Keratinocyte (primary cell): ENCODE results near the gene PTGR3. TPM values are rescaled to one million over a fixed set of nuclear protein-coding genes. Genes with fewer than 3 reads are reported as not detected.

ENCODE experiments used
- DNase-seq: peaks from one replicate; pipeline ENCODE4 v3.0.0-alpha.2; 2011; ENCODE audit warnings: low read depth, missing footprints, low spot score
- FAIRE-seq: peaks from 2 replicates; lab custom pipeline; 2011; peaks lifted over from hg19 to GRCh38; lab: Jason Lieb, UNC
- H2AFZ ChIP-seq: 2 replicates; pipeline ENCODE4 v1.6.0; 2012; ENCODE audit warnings: low read length, control low read depth, inconsistent platforms; ENCODE audit not compliant: control insufficient read depth
- H3K27ac ChIP-seq: 2 replicates; pipeline ENCODE4 v1.5.1; 2011; ENCODE audit warnings: low read length; ENCODE audit not compliant: control insufficient read depth, insufficient read depth
- H3K27me3 ChIP-seq: 3 replicates; pipeline ENCODE4 v1.6.0; 2011; ENCODE audit warnings: low read length; ENCODE audit not compliant: control insufficient read depth, insufficient read depth; ENCODE audit errors: extremely low read depth
- H3K36me3 ChIP-seq, 2 experiments: 2 replicates in 1 of 2; 3 replicates in 1 of 2; pipeline ENCODE4 v1.5.1; 2011; ENCODE audit warnings: low read length in 2 of 2, mild to moderate bottlenecking in 1 of 2; ENCODE audit not compliant: control insufficient read depth in 2 of 2, insufficient read depth in 2 of 2; ENCODE audit errors: extremely low read depth in 1 of 2
- H3K4me1 ChIP-seq: 3 replicates; pipeline ENCODE4 v1.5.1; 2011; ENCODE audit warnings: low read length; ENCODE audit not compliant: control insufficient read depth, insufficient read depth; ENCODE audit errors: extremely low read depth
- H3K4me2 ChIP-seq: 3 replicates; pipeline ENCODE4 v1.6.0; 2011; ENCODE audit warnings: low read depth, low read length; ENCODE audit not compliant: control insufficient read depth, insufficient read depth; ENCODE audit errors: extremely low read depth
- H3K4me3 ChIP-seq, 3 experiments: fragments of 200-600 bp in 1 of 3; sonication (generic) in 1 of 3; 2 replicates in 2 of 3; 3 replicates in 1 of 3; pipeline ENCODE4 v1.5.1; 2011 to 2016; ENCODE audit warnings: low read length in 3 of 3, mild to moderate bottlenecking in 3 of 3, control low read depth in 2 of 3, inconsistent platforms in 1 of 3, low read depth in 1 of 3, mixed read lengths in 1 of 3, mixed run types in 1 of 3, moderate library complexity in 1 of 3; ENCODE audit not compliant: control insufficient read depth in 2 of 3, insufficient read depth in 2 of 3; ENCODE audit errors: extremely low read depth in 1 of 3
- H3K79me2 ChIP-seq: 2 replicates; pipeline ENCODE4 v1.6.0; 2012; ENCODE audit warnings: low read length; ENCODE audit not compliant: control insufficient read depth, insufficient read depth
- H3K9ac ChIP-seq: 3 replicates; pipeline ENCODE4 v1.6.0; 2011; ENCODE audit warnings: low read length; ENCODE audit not compliant: control insufficient read depth, insufficient read depth; ENCODE audit errors: extremely low read depth
- H3K9me1 ChIP-seq: 3 replicates; pipeline ENCODE4 v1.6.0; 2011; ENCODE audit warnings: low read length; ENCODE audit not compliant: control insufficient read depth, insufficient read depth; ENCODE audit errors: extremely low read depth
- H3K9me3 ChIP-seq: 2 replicates; pipeline ENCODE4 v1.5.1; 2012; ENCODE audit warnings: low read depth, low read length; ENCODE audit not compliant: control insufficient read depth
- H4K20me1 ChIP-seq: 3 replicates; pipeline ENCODE4 v1.6.0; 2011; ENCODE audit warnings: low read length; ENCODE audit not compliant: control insufficient read depth, insufficient read depth; ENCODE audit errors: extremely low read depth
- CTCF ChIP-seq, 3 experiments: IDR thresholded peaks in 1 of 3; conservative IDR thresholded peaks in 1 of 3; optimal IDR thresholded peaks in 1 of 3; 2 replicates in 2 of 3; 3 replicates in 1 of 3; pipeline versions ENCODE3 to v1.5.1; 2011; ENCODE audit warnings: low read length in 3 of 3, mild to moderate bottlenecking in 3 of 3, moderate library complexity in 2 of 3, control low read depth in 1 of 3, inconsistent platforms in 1 of 3; ENCODE audit not compliant: insufficient read depth in 2 of 3; ENCODE audit errors: extremely low read depth in 1 of 3
- EZH2 ChIP-seq: IDR thresholded peaks from one replicate; pipeline ENCODE4 v1.6.1; 2012; ENCODE audit warnings: inconsistent platforms, mild to moderate bottlenecking, low read length, moderate library complexity
- dilution Hi-C: fragments of 300-500 bp; cut with MboI; formaldehyde crosslinking; loops from one replicate; pipeline ENCODE4 v1.7.0; 2020; ENCODE audit warnings: low sequenced_read_pairs; ENCODE audit not compliant: extremely low pct_ligation_motif_present
- polyA plus RNA-seq, 5 experiments: library from polyadenylated mRNA; depleted of rRNA in 3 of 5; stranded (reverse) in 3 of 5; stranded (forward) in 1 of 5; unstranded in 1 of 5; fragments of >200 nt; gene quantifications; 1 replicate in 1 of 5; 2 replicates in 3 of 5; 3 replicates in 1 of 5; pipeline versions ENCODE4 v1.2.1 to v1.2.3, GENCODE V29; 2011 to 2012; ENCODE audit warnings: missing spikeins in 2 of 5, low read depth in 1 of 5, low replicate concordance in 1 of 5

The PTGR3 gene
- polyA plus RNA-seq, 1 donor (not counting 4 experiments of a cell fraction or from before 2014, with no cell fraction given), result 25.2 TPM

- Histone ChIP-seq H2AFZ (peak overlapping the region; percentile 15), H3K4me2 (peak overlapping the region; percentile 66), H3K36me3 (peaks cover 2 to 7% of the 10 kb centered on the region in 2 experiments), H3K9me1 (no peaks in the 10 kb centered on the region), H3K4me3 (peak overlapping the region in 2 of 3 experiments; percentile 44 to 46), H3K27ac (no peak overlapping the region), H3K27me3 (no peaks in the 10 kb centered on the region), H4K20me1 (no peaks in the 10 kb centered on the region), H3K4me1 (peaks cover 21% of the 10 kb centered on the region), H3K9me3 (no peaks in the 10 kb centered on the region), H3K9ac (peak overlapping the region; percentile 22), H3K79me2 (peaks cover 52% of the 10 kb centered on the region)
- dilution Hi-C loops, result no loop called here
- FAIRE-seq (no peak), DNase-seq (no peak)
- TF ChIP-seq CTCF (optimal IDR thresholded peaks at IDR 0.05 in 1 of 3, IDR thresholded peaks at IDR 0.05 in 1 of 3, conservative IDR thresholded peaks at IDR 0.05 in 1 of 3; ENCODE audit: extremely low read depth in 1 of 3, insufficient read depth in 2 of 3, low read length in 3 of 3), result no peak
- no peak for TF ChIP-seq EZH2
These were observed 5.3 kb downstream of the PTGR3 start for GRCh38 chr18:75203416-75204268.

GRCh38 chr18:75202696-75203365 is 6.1 kb downstream of the PTGR3 start:
- dilution Hi-C loops, result no loop called here
- peaks cover 47% of the 10 kb centered on the region for H3K79me2 ChIP-seq
- no peak overlapping the region for H3K9ac ChIP-seq
- H4K20me1 ChIP-seq, result no peaks in the 10 kb centered on the region
- TF ChIP-seq EZH2, result no peak
- TF ChIP-seq CTCF (optimal IDR thresholded peaks at IDR 0.05 in 1 of 3, IDR thresholded peaks at IDR 0.05 in 1 of 3, conservative IDR thresholded peaks at IDR 0.05 in 1 of 3; ENCODE audit: extremely low read depth in 1 of 3, insufficient read depth in 2 of 3, low read length in 3 of 3), result no peak
- no peak overlapping the region for H2AFZ ChIP-seq
- H3K9me1 ChIP-seq, result no peaks in the 10 kb centered on the region
- H3K27me3 ChIP-seq, result no peaks in the 10 kb centered on the region
- H3K4me2 ChIP-seq, result no peak overlapping the region
- no peaks in the 10 kb centered on the region for H3K9me3 ChIP-seq
- FAIRE-seq (no peak), DNase-seq (no peak)
- peaks cover 21% of the 10 kb centered on the region for H3K4me1 ChIP-seq
- H3K4me3 ChIP-seq, result no peak overlapping the region
- no peak overlapping the region for H3K27ac ChIP-seq
- H3K36me3 ChIP-seq, result peaks cover 2 to 7% of the 10 kb centered on the region in 2 experiments
